Measurements from ENCODE around the gene TBC1D25.

TBC1D25 gene

GRCh38 chrX:48539345-48540027, at the start of gene TBC1D25:
Gene TBC1D25 (plus strand): TSS chrX:48539714. CDS start chrX:48539798, 84 bp downstream.
- Histone ChIP-seq H3K4me3 (peak within 1 kb of the TSS; percentile 82), H3K27ac (peak within 1 kb of the TSS; percentile 74 to 93)
- DNase-seq (ENCODE audit: low spot score), result peak; percentile 96
- no peak for TF ChIP-seq CTCF (IDR thresholded peaks at IDR 0.05)

GRCh38 chrX:48489892-48490291, 49.6 kb upstream of the TBC1D25 start:
- Histone ChIP-seq H3K27ac (no peak overlapping the region), H3K4me3 (no peak overlapping the region)
- TF ChIP-seq CTCF (IDR thresholded peaks at IDR 0.05), result no peak
- no peak for DNase-seq (ENCODE audit: low spot score)

- no peak for DNase-seq (ENCODE audit: low spot score)
- H3K27ac ChIP-seq, result no peak overlapping the region
- H3K4me3 ChIP-seq, result no peak overlapping the region
- no peak for TF ChIP-seq CTCF (IDR thresholded peaks at IDR 0.05)
Observed at GRCh38 chrX:48490661-48491060, 48.9 kb upstream of the TBC1D25 start.

- TF ChIP-seq CTCF (IDR thresholded peaks at IDR 0.05), result no peak
- Histone ChIP-seq H3K27ac (no peak overlapping the region), H3K4me3 (no peak overlapping the region)
- DNase-seq (ENCODE audit: low spot score), result no peak
Observed at GRCh38 chrX:48491809-48492208, 47.7 kb upstream of the TBC1D25 start.

GRCh38 chrX:48492293-48492910, 47.1 kb upstream of the TBC1D25 start:
- no peak overlapping the region for H3K27ac ChIP-seq
- DNase-seq (ENCODE audit: low spot score), result no peak
- H3K4me3 ChIP-seq, result no peak overlapping the region
- no peak for TF ChIP-seq CTCF (IDR thresholded peaks at IDR 0.05)

GRCh38 chrX:48493890-48494364, 45.6 kb upstream of the TBC1D25 start:
- DNase-seq (ENCODE audit: low spot score), result no peak
- no peak for TF ChIP-seq CTCF (IDR thresholded peaks at IDR 0.05)
- H3K4me3 ChIP-seq, result no peak overlapping the region

GRCh38 chrX:48496660-48497059, 42.9 kb upstream of the TBC1D25 start:
- Histone ChIP-seq H3K27ac (no peak overlapping the region), H3K4me3 (no peak overlapping the region)
- DNase-seq (ENCODE audit: low spot score), result no peak
- TF ChIP-seq CTCF (IDR thresholded peaks at IDR 0.05), result no peak

More at GRCh38 chrX:48493890-48494364, 45.6 kb upstream of the TBC1D25 start:
- no peak overlapping the region for H3K27ac ChIP-seq
